IPS-NIHi7 (cell line): Measurements from ENCODE around the gene RPUSD3.
"Not testable (repeated sequence)": the region's sequence is repeated elsewhere in the genome, so short reads cannot be mapped to it uniquely, and the experiment has no call there.

ENCODE experiments used
- DNase-seq: peaks from one replicate; pipeline ENCODE4 v3.0.0; 2012; ENCODE audit warnings: mixed read lengths; ENCODE audit errors: extremely low spot score

Gene RPUSD3

DNA sequence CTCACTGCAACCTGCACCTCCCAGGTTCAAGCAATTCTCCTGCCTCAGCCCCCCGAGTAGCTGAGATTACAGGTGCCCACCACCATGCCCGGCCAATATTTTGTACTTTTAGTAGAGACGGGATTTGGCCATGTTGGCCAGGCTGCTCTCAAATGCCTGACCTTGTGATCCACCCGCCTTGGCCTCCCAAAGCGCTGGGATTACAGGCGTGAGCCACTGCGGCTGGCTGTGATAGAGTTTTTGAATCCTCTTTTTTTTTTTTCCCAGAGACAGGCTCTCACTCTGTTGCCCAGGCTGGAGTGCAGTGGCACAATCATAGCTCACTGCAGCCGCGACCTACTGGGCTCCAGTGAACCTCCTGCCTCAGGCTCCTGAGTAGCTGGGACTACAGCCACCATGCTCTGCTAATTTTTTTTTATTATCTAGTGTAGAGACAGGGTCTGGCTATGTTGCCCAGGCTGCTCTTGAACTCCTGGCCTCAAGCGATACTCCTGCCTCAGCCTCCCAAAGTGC is 21.4 kb upstream of the RPUSD3 start:
- DNase-seq = not testable (repeated sequence)

- DNase-seq = no peak
These were observed 20.6 kb upstream of the RPUSD3 start for GRCh38 chr3:9864200-9864927.

DNA sequence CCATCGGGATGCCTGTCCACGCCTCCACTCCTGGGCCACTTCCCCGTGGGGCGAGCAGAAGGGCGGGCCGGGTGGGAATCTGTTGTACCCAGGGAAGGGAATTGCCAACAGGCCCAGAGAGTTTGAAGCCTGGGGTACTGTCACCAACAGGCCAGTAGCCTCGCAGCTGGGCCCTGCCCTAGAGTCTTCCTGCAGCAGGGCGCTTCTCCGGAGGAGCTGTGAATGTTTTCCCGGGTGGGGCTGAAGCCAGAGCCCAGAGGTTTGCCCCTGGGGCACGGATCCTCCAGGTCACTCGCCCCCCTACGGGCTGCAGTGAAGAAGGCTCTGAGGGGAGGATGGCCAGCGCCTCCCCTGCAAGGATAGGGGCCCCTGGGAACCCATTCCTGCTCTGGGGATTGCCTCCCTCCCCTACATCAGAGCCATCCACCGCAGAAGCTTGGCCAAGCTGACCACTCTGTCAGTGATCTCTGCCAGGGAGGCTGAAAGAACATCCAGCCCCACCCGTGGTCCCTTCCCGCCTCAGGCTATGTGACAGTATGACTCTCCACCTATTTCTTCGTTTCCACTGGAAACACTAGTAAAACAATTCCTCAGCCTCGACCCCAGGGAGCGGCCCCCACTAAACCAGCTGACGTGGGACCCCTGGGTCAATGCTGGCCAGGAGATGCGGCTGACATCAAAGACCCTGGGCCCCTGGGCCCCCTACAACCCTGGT is 19.4 kb upstream of the RPUSD3 start:
- no peak for DNase-seq

DNA sequence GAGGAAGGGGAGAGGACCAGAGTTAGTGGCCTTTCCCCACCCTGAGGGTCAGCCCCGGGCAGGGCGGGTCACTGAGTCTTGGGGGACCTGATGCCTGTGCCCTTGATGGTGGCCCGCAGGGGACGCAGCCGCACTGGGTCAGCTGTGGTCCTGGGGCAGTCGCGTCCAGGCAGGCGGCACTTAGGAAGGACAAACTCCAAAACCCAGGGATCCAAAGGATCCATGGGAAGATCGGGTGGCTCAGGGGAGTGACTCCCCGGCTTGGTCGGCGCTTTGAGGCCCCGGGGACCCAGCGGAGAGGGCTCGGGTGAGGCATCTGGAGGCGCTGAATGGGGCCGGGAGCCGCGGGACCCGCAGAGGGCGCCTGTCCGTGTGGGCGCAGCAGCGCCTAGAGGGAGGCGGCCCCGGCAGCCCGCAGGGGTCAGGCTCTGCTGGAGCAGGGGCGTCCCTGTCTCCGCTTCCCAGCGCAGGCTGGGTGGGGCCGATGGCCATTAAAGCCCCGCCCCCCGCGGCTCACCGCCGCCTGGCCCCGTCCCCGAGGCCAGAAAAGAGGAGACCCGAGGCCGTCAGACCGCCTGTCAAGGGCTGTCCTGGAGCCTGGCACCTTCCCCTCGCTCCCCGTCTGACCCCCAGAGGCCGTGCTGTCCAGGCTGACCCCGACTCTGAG is 18.7 kb upstream of the RPUSD3 start:
- peak; percentile 92 for DNase-seq

GRCh38 chr3:9861626-9862130 is 17.9 kb upstream of the RPUSD3 start:
- DNase-seq = no peak

DNA sequence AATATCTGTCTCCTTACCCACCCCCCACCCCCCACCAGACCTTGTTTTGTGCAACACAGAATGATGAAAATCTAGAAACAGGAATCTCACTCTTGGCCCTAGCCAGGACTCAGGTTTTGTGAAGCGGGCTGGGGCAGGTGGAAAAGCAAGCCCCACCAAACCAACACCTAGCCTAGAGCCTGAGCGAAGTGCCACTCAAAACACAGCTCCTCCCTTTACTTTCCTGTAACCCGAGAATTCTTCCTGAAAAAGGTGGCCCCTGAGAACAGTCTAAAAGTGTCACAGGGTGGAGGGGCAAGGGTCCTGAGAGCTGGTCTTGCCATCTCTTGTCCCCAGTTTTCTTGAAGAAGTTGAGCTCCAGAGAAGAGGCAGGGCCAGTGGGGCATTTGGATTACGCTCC is 17.4 kb upstream of the RPUSD3 start:
- no peak for DNase-seq

DNA sequence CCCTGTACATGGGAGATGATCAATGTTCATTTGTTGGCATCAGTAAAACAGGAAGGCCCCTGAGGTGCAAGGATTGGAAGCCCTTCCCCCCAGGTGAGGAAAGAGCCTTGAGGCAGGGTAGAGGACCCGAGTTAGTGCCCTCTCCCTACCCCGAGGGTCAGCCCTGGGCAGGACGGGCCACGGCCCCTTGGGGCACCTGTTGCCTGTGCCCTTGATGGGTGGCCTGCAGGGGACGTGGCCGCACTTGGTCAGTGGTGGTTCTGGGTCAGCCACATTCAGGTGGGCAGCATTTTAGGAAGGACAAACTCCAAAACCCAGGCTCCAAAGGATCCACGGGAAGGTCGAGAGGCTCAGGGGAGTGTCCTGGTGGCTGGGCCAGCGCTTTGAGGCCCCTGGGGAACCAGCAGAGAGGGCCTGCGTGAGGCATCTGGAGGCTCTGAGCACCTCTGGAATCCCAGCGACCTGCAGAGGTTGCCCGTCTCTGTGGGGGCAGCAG is 15.8 kb upstream of the RPUSD3 start:
- no peak for DNase-seq

GRCh38 chr3:9855594-9855993 is 11.8 kb upstream of the RPUSD3 start:
- DNase-seq = no peak

- DNase-seq = not testable (repeated sequence)
These were observed 10.6 kb upstream of the RPUSD3 start for GRCh38 chr3:9854291-9854940.

DNA sequence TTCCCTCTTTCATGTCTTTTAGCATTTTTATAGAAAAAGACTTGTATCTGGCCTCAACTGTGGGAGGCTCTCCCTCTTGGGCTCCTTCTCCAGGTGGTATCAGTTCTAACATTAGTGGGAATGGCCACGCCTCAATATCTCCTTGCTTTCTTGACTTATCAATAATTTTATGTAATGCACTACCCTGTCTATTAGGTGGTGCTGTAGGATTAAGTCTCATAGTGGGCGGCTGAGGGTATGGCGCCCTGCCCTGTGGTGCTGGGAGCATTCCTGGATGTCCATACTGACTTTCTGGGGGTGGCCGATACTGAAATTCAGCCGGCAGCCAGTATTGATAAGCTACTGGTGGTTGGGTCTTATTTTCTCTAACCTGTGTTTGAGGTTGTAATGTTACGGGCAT is 8.7 kb upstream of the RPUSD3 start:
- no peak for DNase-seq

DNA sequence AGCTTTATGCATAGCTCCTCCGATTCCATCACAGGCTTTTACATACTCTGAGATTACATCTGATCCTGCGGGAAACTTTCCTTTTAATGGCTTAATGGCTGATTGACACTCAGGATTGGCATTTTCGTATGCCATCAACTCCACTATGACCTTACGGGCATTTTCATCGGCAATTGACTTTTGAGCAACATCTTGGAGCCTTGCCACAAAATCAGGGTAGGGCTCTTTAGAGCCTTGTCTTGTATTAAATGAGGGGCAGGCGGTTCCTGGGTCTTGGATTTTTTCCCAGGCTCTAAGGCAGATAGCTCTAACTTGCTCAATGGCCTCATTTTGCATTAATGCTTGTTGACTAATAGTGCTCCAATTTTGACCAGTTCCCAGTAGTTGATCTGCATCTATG is 8.1 kb upstream of the RPUSD3 start:
- DNase-seq = not testable (repeated sequence)

- not testable (repeated sequence) for DNase-seq
These were observed 7.6 kb upstream of the RPUSD3 start for GRCh38 chr3:9851383-9851782.

- not testable (repeated sequence) for DNase-seq
These were observed 5.1 kb upstream of the RPUSD3 start for GRCh38 chr3:9848860-9849259.

DNA sequence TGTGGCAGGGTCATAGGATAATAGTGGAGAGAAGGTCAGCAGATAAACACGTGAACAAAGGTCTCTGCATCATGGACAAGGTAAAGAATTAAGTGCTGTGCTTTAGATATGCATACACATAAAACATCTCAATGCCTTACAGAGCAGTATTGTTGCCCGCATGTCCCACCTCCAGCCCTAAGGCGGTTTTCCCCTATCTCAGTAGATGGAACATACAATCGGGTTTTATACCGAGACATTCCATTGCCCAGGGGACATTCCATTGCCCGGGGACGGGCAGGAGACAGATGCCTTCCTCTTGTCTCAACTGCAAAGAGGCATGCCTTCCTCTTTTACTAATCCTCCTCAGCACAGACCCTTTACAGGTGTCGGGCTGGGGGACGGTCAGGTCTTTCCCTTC is 4.1 kb upstream of the RPUSD3 start:
- DNase-seq = not testable (repeated sequence)

DNA sequence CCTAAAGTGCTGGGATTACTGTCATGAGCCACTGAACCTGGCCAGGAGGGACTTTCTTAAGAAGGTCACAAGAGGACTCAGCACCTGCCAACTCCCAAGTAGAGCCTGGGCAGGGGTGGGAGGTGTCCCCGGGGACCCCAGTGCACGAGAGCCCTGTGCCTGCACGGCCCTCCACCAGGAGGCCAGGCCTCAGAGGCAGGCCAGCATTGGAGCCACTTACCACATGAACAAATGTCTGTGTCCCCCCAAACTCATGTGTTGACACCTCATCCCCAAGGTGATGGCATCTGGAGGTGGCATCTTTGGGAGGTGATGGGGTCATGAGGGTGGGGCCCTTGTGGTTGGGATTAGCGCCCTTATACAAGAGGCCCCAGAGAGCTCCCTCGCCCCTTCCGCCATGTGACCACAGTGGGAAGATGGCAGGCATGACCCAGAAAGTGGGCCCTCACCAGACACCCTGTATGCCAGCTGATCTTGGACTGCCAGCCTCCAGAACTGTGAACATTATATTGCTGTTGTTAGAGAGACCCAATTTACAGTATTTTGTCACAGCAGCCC is 3.2 kb upstream of the RPUSD3 start:
- no peak for DNase-seq

GRCh38 chr3:9846231-9846630 is 2.4 kb upstream of the RPUSD3 start:
- no peak for DNase-seq

- DNase-seq = no peak
These were observed 2.8 kb downstream of the RPUSD3 start for GRCh38 chr3:9841015-9841414.

DNA sequence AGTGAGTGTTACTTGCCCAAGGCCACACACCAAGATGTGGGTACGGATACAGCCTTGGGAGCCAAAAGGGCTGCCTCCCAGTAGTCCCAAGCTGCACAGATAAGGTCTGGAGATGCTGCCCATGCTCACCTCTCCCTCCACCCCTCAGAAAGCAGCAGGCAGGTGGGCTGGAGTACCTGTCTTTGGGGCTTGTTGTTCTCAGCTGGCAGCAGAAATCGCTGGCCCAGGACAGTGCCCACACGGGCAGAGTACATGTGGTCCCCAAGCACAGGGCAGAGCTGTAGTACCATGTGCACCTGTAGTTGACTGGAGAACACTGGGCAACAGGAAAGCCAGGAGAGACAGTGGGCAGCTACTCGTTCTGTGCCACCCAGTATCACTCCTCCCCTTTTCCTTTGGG is 5.0 kb downstream of the RPUSD3 start:
- DNase-seq = no peak

DNA sequence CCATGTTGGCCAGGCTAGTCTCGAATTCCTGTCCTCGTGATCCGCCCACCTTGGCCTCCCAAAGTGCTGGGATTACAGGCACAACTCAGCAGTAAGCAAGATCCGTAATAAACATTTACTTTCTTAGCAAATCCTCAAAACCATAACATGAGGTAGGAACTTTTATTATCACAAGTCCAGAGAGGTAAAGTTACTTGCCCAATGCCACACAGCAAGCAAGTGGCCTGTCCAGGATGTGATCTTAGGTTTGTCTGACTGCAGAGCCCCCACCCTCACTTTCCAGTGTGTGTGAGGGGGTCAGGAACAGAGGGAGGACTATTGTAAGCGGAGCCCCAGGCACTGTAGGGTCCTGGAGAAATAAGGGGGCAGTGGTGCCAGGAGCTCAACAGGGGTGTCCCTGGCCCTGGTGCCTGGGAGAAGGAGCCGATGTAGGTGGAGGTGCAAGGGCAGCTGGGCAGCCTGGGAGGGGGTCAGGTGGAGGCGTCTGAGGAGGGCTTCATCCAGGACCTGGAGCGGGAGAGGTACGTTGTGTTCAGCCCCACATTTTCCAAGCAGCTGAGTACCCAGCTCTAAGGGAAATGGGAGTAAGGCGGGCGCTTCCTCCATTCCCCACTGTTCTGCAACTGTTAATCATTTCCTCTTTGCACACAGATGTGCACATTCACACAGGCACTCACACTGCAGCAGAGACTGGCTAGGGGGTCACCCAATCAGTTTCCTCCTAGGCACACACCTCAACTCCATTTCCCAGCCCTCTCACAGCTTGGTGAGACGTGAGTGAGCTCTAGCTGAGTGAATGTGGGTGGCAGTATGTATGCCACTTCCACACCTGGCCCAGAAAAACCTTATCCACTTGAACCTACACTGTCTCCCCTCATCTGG is 5.9 kb downstream of the RPUSD3 start:
- no peak for DNase-seq
